SK-N-SH (cell line): Measurements from ENCODE around the gene LRCH3. TPM values are rescaled to one million over a fixed set of nuclear protein-coding genes. Genes with fewer than 3 reads are reported as not detected.

Experiments
- CTCF ChIA-PET: fragments of 300-600, 350-600 bp; formaldehyde crosslinking; extraction: SDS; loops from one replicate; lab custom pipeline; 2021; lab: Yijun Ruan, JAX
- POLR2A ChIA-PET: fragments of 350-600 bp; sonication (Branson Sonifier 250); formaldehyde crosslinking; extraction: SDS; loops from one replicate; lab custom pipeline; 2020; ENCODE audit warnings: antibody characterized with exemption, inconsistent platforms; lab: Yijun Ruan, JAX
- DNase-seq: peaks from one replicate; pipeline ENCODE4 v3.0.0; 2012
- H2AFZ ChIP-seq: fragments of 200-600 bp; sonication (generic); 2 replicates; pipeline ENCODE4 v1.8.1; 2016; ENCODE audit warnings: antibody characterized with exemption, mild to moderate bottlenecking, low read depth
- H3F3A ChIP-seq: fragments of 200-600 bp; sonication (generic); replicated peaks from 2 replicates; pipeline ENCODE3; 2016; ENCODE audit warnings: antibody characterized with exemption, mild to moderate bottlenecking; ENCODE audit not compliant: insufficient read depth
- H3K27ac ChIP-seq, 2 experiments: fragments of 200-500 bp in 1 of 2; fragments of 200-600 bp in 1 of 2; sonication (Bioruptor generic) in 1 of 2; sonication (generic), shearing (Covaris generic) in 1 of 2; 2 replicates each; pipeline versions ENCODE4 v1.5.1 to v1.6.1; 2014 to 2016; ENCODE audit warnings: low read depth in 2 of 2, inconsistent platforms in 1 of 2, low read length in 1 of 2, mild to moderate bottlenecking in 1 of 2, mixed read lengths in 1 of 2
- H3K27me3 ChIP-seq: fragments of 200-600 bp; sonication (generic), shearing (Covaris generic); 2 replicates; pipeline ENCODE4 v1.6.1; 2016; ENCODE audit warnings: mixed run types; ENCODE audit not compliant: insufficient read depth
- H3K36me3 ChIP-seq, 2 experiments: fragments of 200-500 bp in 1 of 2; fragments of 200-600 bp in 1 of 2; sonication (Bioruptor generic) in 1 of 2; sonication (generic) in 1 of 2; replicated peaks in 1 of 2; 2 replicates each; pipeline versions ENCODE3 to v1.5.1; 2014 to 2016; ENCODE audit warnings: low read length in 1 of 2, mild to moderate bottlenecking in 1 of 2; ENCODE audit not compliant: insufficient read depth in 2 of 2, control insufficient read depth in 1 of 2
- H3K4me1 ChIP-seq, 2 experiments: fragments of 200-500 bp in 1 of 2; fragments of 200-600 bp in 1 of 2; sonication (Bioruptor generic) in 1 of 2; sonication (generic), shearing (Covaris generic) in 1 of 2; 2 replicates each; pipeline versions ENCODE4 v1.5.1 to v1.6.1; 2014 to 2016; ENCODE audit warnings: low read depth in 1 of 2, low read length in 1 of 2, mixed run types in 1 of 2; ENCODE audit not compliant: insufficient read depth in 2 of 2, control insufficient read depth in 1 of 2
- H3K4me2 ChIP-seq: fragments of 200-600 bp; sonication (generic), shearing (Covaris generic); 2 replicates; pipeline ENCODE4 v1.6.1; 2017; ENCODE audit warnings: mixed run types
- H3K4me3 ChIP-seq, 2 experiments: fragments of 200-500 bp in 1 of 2; fragments of 200-600 bp in 1 of 2; sonication (Bioruptor generic) in 1 of 2; sonication (generic), shearing (Covaris generic) in 1 of 2; 2 replicates each; pipeline versions ENCODE4 v1.5.1 to v1.8.1; 2014 to 2016; ENCODE audit warnings: low read depth in 2 of 2, inconsistent platforms in 1 of 2, low read length in 1 of 2, mild to moderate bottlenecking in 1 of 2, mixed read lengths in 1 of 2, moderate library complexity in 1 of 2
- H3K79me2 ChIP-seq: fragments of 200-600 bp; sonication (generic); 2 replicates; pipeline ENCODE4 v1.8.1; 2017; ENCODE audit warnings: mild to moderate bottlenecking; ENCODE audit not compliant: insufficient read depth
- H3K9ac ChIP-seq: fragments of 200-600 bp; sonication (generic); 2 replicates; pipeline ENCODE4 v1.6.1; 2017; ENCODE audit warnings: mixed run types
- H3K9me2 ChIP-seq: fragments of 200-600 bp; sonication (generic); 2 replicates; pipeline ENCODE4 v1.6.1; 2017; ENCODE audit warnings: mixed run types
- H3K9me3 ChIP-seq: fragments of 200-600 bp; sonication (generic); 2 replicates; pipeline ENCODE4 v1.6.1; 2017; ENCODE audit warnings: mixed run types, mild to moderate bottlenecking, moderate library complexity
- H4K20me1 ChIP-seq: fragments of 200-600 bp; sonication (generic); 2 replicates; pipeline ENCODE4 v1.6.1; 2017; ENCODE audit warnings: mild to moderate bottlenecking, mixed run types; ENCODE audit not compliant: insufficient read depth
- ELF1 ChIP-seq: IDR thresholded peaks from 2 replicates; pipeline ENCODE4 v1.4.0; 2012
- FOSL2 ChIP-seq: IDR thresholded peaks from 2 replicates; pipeline ENCODE4 v1.4.0; 2012; ENCODE audit warnings: low read depth, mild to moderate bottlenecking, moderate library complexity, borderline replicate concordance
- FOXM1 ChIP-seq: IDR thresholded peaks from 2 replicates; pipeline ENCODE4 v1.4.0; 2012; ENCODE audit warnings: low read depth, mild to moderate bottlenecking
- GATA2 ChIP-seq: sonication (generic); formaldehyde crosslinking; IDR thresholded peaks from 2 replicates; pipeline ENCODE4 v1.5.0; 2020; ENCODE audit warnings: mild to moderate bottlenecking, missing genetic modification reagents
- IRF3 ChIP-seq: fragments of 150-350 bp; IDR thresholded peaks from 2 replicates; pipeline ENCODE4 v1.6.1; 2016; ENCODE audit warnings: mild to moderate bottlenecking, low read depth, low read length
- MXI1 ChIP-seq: IDR thresholded peaks from 2 replicates; pipeline ENCODE4 v1.6.1; 2012; ENCODE audit warnings: mild to moderate bottlenecking, low read depth, low read length, improper control_type of control experiment
- NFIC ChIP-seq: IDR thresholded peaks from 2 replicates; pipeline ENCODE4 v1.4.0; 2012; ENCODE audit warnings: borderline replicate concordance
- NRF1 ChIP-seq: IDR thresholded peaks from 2 replicates; pipeline ENCODE4 v1.6.1; 2012; ENCODE audit warnings: low read depth, mild to moderate bottlenecking, low read length
- POLR2AphosphoS5 ChIP-seq: IDR thresholded peaks from 2 replicates; pipeline ENCODE4 v1.6.1; 2012; ENCODE audit warnings: low read depth, low read length
- RCOR1 ChIP-seq: fragments of 150-350 bp; IDR thresholded peaks from 2 replicates; pipeline ENCODE4 v1.6.1; 2017; ENCODE audit warnings: antibody characterized with exemption, low read length
- REST ChIP-seq: IDR thresholded peaks from 2 replicates; pipeline ENCODE4 v1.6.1; 2012; ENCODE audit warnings: mild to moderate bottlenecking, low read depth, low read length, moderate library complexity
- RFX5 ChIP-seq: IDR thresholded peaks from 2 replicates; pipeline ENCODE4 v1.6.1; 2012; ENCODE audit warnings: mild to moderate bottlenecking, improper control_type of control experiment, low read length
- RXRA ChIP-seq: IDR thresholded peaks from 2 replicates; pipeline ENCODE4 v1.4.0; 2012; ENCODE audit warnings: low read depth, mild to moderate bottlenecking, borderline replicate concordance
- SMC3 ChIP-seq: IDR thresholded peaks from 2 replicates; pipeline ENCODE4 v1.6.1; 2012; ENCODE audit warnings: low read depth, low read length, improper control_type of control experiment
- TEAD4 ChIP-seq: IDR thresholded peaks from 2 replicates; pipeline ENCODE4 v1.4.0; 2012; ENCODE audit warnings: mild to moderate bottlenecking, borderline replicate concordance; ENCODE audit not compliant: insufficient read depth
- WGBS: methylation state at CpG from one replicate; pipeline ENCODE4 v1.1.6; 2017; ENCODE audit warnings: low lambda C conversion rate; 5-methylcytosine and 5-hydroxymethylcytosine counted together
- polyA plus RNA-seq, 3 experiments: library from polyadenylated mRNA; depleted of rRNA; stranded (reverse); fragments of >200 nt; gene quantifications; 2 replicates each; pipeline ENCODE4 v1.2.3, GENCODE V29; 2012

Gene LRCH3
- polyA plus RNA-seq, 1 of the 3 experiments (the other 2 are of a cell fraction), result 22.6 TPM

DNA sequence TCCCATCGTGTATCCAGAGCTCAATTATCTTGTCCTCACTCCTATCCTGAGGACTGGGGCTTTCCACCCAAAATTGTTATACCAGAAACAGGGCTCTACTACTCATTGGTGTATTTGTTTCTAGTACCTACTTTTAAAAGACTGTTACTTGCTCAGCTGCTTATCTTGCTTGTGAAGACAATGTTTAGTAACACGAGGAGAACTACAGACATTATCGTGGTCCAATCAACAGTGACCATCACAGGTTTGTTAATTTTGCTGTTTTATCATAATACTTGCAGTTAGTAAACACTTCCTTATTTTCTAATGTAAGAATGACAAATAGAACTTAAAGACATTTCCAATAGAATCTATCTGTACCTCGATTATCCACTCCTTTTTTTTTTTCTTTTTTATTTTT is 13.5 kb downstream of the LRCH3 start:
- no peak for TF ChIP-seq NRF1
- no peak for TF ChIP-seq IRF3
- no peak for TF ChIP-seq RCOR1
- TF ChIP-seq RXRA, result no peak
- no peak for TF ChIP-seq GATA2
- TF ChIP-seq TEAD4, result no peak
- no peak for TF ChIP-seq ELF1
- no peak for TF ChIP-seq REST
- TF ChIP-seq NFIC, result no peak
- TF ChIP-seq MXI1, result no peak
- TF ChIP-seq SMC3, result no peak
- TF ChIP-seq FOSL2, result no peak
- no peak for TF ChIP-seq POLR2AphosphoS5
- TF ChIP-seq FOXM1, result no peak
- no peak for TF ChIP-seq RFX5
- TF ChIP-seq, all 33 proteins: peak for 0
- Histone ChIP-seq H3K27me3 (no peaks in the 10 kb centered on the region), H3K4me3 (no peak overlapping the region), H3K79me2 (peaks cover 98% of the 10 kb centered on the region), H3K4me2 (no peak overlapping the region), H3K4me1 (peaks cover 0 to 11% of the 10 kb centered on the region in 2 experiments; a peak in 1 of 4 replicates), H2AFZ (no peak overlapping the region), H3K27ac (no peak overlapping the region), H3K9me3 (no peaks in the 10 kb centered on the region), H3K9me2 (no peaks in the 10 kb centered on the region), H4K20me1 (peaks cover 72% of the 10 kb centered on the region), H3F3A (peaks cover 20% of the 10 kb centered on the region), H3K9ac (no peak overlapping the region), H3K36me3 (no peaks in the 10 kb centered on the region)
- POLR2A ChIA-PET, result no interaction called here
- DNase-seq, result no peak
- WGBS, result 93% methylated on average over 4 of the region's 4 CpGs
- CTCF ChIA-PET, result no interaction called here
